HG03354 (cell line): Measurements from ENCODE around the gene RFLNA.

Experiments used
- ATAC-seq: cut with Tn5 transposase; IDR thresholded peaks from one replicate; pipeline ENCODE4 v1.9.1; 2021; ENCODE audit warnings: mild to moderate bottlenecking; ENCODE audit not compliant: unreplicated experiment, poor library complexity, severe bottlenecking

The RFLNA gene

DNA sequence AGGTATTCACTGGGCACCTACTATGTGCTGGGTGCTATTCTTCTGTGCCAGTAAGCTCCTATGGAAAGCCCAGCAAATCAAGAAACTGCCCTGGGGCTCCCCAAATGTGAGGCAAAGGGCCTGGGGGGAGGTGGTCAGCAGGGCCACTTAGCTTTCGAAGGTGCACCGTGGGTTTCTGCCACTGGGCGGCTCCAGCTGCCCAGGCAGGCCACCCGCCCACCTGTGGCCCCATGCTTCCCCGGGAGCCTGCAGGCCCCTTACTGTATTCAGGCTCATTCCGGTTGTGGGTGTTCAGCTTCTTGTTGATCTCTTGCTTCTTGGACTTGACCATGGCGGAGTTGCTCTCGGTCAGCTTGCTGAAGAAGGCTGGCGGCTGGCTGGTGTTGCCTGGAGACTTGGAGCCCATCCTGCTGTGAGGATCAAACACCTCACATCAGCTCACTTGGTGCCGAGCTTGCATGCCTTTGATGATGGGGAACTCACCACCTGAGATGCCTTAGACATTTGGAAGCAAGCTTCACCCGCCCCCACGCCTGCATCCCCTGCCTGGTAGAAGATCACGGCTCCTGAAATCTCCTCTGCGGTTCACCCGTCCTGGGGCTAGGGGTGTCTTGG, 37.3 kb downstream of the RFLNA start:
- no peak for ATAC-seq

- no peak for ATAC-seq
Observed at GRCh38 chr12:124332900-124333299, 38.0 kb downstream of the RFLNA start.

GRCh38 chr12:124333724-124334123, 38.8 kb downstream of the RFLNA start:
- no peak for ATAC-seq

DNA sequence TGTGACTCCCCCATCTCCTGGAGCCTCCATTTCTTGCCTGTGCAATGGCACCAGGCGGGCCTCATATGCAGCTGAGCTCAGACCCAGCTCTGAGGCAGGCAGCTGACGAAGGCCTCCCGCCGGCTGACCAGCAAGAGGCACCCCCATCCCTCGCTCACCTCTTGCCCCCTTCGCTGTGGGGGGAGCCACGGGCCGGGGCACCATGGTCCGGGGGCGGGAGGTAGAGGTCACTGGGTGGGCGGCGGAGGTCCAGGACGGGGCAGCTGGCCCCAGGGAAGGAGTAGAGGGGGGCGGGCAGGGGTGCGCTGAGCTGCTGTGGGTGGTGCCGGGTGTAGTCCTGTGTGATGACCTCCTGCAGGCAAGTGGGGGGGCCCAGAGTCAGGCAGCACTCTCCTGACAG, 39.4 kb downstream of the RFLNA start:
- no peak for ATAC-seq

DNA sequence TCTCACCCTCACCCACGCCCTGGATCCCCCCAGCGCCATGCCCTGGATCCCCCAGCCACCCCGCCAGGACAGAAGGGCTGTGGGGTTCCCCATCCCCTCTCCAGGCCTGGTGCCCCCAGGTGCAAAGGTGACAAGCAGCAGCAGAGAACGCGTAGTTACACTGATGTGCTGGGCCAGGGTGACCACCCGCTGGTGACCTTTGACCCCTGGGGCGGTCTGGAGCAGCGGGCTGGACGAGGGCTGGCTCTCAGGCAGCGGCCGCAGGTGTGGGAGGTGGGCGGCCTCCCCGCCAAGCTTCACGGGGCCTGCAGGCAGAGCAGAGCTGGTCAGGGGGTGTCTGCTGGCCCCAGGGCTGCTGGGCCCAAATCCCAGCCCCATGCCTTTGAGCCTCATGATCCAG, 40.1 kb downstream of the RFLNA start:
- no peak for ATAC-seq

DNA sequence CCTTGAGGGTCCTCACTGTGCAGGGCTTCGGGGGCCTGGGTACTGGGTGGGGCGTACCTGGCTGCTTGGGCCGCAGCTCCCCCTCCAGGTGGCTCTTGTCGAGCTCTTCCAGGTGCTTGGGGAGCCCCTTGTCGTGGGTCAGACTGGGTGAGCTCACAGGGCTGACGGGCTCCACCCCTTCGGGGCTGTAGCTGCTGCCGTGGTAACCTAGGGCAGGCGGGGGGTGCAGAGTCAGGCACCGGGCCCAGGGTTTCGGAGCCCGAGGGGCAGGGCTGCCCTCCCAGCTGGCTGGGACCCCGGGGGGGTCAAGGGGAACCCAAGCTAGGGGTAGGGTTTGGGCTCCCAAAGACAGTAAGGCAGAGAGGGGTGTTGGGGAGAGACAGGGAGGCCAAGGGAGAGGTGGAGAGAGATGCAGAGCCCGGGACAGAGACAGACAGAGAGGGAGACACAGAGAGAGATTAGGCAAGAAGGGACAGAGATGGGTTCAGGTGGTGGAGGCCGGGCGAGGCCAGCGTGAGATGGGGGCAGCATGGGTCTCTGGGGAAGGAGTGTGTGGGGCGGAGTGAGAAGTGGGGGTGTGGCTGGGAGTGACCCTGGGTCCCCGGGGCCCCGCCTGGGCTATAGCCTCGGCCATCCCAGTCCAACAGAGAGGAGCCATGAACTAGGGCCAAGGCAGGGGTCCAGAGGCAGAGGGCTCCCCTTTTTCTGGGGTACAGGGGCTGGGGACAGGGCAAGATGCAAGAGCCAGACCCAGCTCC, 40.7 kb downstream of the RFLNA start:
- no peak for ATAC-seq

DNA sequence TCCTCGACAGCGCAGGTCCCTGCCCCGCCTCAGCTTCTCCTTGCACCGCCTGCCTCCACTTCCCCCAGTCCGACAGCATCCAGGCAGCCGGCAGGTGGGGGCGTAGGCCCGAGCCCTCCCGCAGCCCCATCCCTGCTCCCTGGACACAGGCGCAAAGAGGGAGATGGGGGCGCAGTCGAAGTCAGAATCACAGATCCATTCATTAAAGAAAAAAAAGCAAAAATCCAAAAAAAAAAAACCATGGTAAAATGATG, 41.2 kb downstream of the RFLNA start:
- no peak for ATAC-seq

- ATAC-seq = no peak
Observed at GRCh38 chr12:124336742-124337520, 42.0 kb downstream of the RFLNA start.

- ATAC-seq = no peak
Observed at GRCh38 chr12:124337622-124338021, 42.7 kb downstream of the RFLNA start.

- no peak for ATAC-seq
Observed at GRCh38 chr12:124338448-124338847, 43.6 kb downstream of the RFLNA start.

DNA sequence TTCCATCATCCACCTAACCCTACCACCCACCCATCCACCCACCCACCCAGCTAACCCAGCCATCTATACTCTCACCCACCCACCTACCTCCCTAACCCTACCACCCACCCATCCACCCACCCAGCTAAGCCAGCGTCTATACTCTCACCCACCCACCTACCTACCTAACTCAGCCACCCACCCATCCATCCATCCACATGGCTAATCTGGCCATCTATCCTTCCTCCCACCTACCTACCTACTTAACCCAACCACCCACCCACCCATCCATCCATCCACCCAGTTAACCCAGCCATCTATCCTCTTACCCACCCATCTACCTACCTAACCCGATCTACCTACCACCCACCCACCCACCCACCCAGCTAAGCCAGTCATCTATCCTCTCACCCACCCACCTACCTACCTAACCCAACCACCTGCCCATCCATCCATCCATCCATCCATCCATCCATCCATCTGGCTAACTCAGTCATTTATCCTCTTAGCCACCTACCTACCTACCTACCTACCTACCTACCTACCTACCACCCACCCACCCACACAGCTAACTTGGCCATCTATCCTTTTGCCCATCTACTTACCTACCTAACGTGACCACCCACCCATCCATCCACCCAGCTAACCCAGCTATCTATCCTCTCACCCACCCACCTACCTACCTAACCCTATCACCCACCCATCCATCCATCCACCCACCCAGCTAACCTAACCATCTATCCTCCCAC, 44.1 kb downstream of the RFLNA start:
- no peak for ATAC-seq

GRCh38 chr12:124340080-124340900, 45.4 kb downstream of the RFLNA start:
- no peak for ATAC-seq

GRCh38 chr12:124341645-124342069, 46.8 kb downstream of the RFLNA start:
- no peak for ATAC-seq

GRCh38 chr12:124344022-124344421, 49.1 kb downstream of the RFLNA start:
- no peak for ATAC-seq

DNA sequence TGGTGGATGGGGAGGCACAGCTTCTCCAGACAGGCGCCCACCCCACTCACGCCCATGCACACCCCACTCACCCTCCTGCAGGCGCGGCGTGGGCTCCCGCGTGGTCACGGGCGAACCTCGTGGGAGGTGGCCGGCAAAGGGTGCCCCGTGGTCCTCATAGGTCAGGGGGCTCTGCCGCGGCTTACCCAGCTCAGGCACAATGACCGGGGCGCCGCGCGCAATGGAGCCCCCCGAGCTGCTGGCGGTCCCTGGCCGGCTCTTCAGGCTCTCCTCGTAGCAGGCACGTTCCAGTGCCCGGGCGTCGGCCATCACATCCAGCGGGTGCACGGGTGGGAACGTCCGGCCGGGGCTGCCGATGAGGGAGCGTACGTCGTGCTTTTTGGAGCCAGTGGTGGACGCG, 49.6 kb downstream of the RFLNA start:
- ATAC-seq = no peak

DNA sequence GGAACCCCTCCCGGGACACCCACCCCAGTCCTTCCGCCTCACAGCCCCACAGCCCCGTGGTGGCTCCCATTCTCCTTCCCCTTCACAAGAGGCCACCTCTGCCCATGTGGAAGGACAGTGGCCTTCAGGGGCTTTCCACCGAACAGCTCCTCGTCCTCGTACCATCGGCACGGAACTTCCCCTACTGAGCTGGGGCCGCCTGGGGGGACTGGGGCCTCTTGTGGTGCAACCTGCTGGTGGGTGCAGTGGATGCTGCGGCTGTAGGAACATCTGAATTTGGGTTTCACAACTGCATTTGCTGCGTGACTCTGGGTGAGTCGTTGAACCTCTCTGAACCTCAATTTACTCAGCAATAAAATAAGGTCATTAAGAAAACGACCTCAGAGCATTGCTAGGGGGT, 50.9 kb downstream of the RFLNA start:
- no peak for ATAC-seq

- no peak for ATAC-seq
Observed at GRCh38 chr12:124346425-124347168, 51.7 kb downstream of the RFLNA start.

- ATAC-seq = no peak
Observed at GRCh38 chr12:124347335-124347734, 52.4 kb downstream of the RFLNA start.
